Ishikawa (cell line): Measurements from ENCODE around the gene SHISA8.
A peak's percentile ranks its signal among the peaks of the same experiment; 100 is the strongest.

Source experiments
- EP300 ChIP-seq: IDR thresholded peaks from 2 replicates; pipeline ENCODE4 v1.6.1; 2012; ENCODE audit warnings: borderline replicate concordance
- FOXM1 ChIP-seq: IDR thresholded peaks from 2 replicates; pipeline ENCODE4 v1.6.1; 2012; ENCODE audit warnings: low read depth, borderline replicate concordance
- NFIC ChIP-seq: IDR thresholded peaks from 2 replicates; pipeline ENCODE4 v1.6.1; 2012
- RAD21 ChIP-seq: IDR thresholded peaks from 2 replicates; pipeline ENCODE4 v1.6.1; 2012; ENCODE audit warnings: low read depth
- REST ChIP-seq: IDR thresholded peaks from 2 replicates; pipeline ENCODE4 v1.6.1; 2012; ENCODE audit warnings: low read depth, mild to moderate bottlenecking
- TAF1 ChIP-seq: IDR thresholded peaks from 2 replicates; pipeline ENCODE4 v1.6.1; 2012; ENCODE audit warnings: low read depth, mild to moderate bottlenecking
- USF1 ChIP-seq: IDR thresholded peaks from 2 replicates; pipeline ENCODE4 v1.6.1; 2012

- TF ChIP-seq USF1 = no peak
- TF ChIP-seq REST = no peak
- TF ChIP-seq EP300 = no peak
- no peak; the same call in 1 of the 2 replicates for TF ChIP-seq NFIC
- TF ChIP-seq FOXM1 = no peak
- TF ChIP-seq TAF1 = no peak
- peak; percentile 43; the same call in 1 of the 2 replicates for TF ChIP-seq RAD21
These were observed 11.0 kb upstream of the SHISA8 start for GRCh38 chr22:41925783-41926460.
